CD14-positive monocyte (primary cell): ENCODE measurements around the gene CXorf66. TPM values are rescaled to one million over a fixed set of nuclear protein-coding genes. Genes with fewer than 3 reads are reported as not detected.
A peak's percentile ranks its signal among the peaks of the same experiment; 100 is the strongest.

Experiments
- DNase-seq, 3 donors: peaks; one replicate each; pipeline ENCODE4 v3.0.0-alpha.2; 2011 to 2022
- H2AFZ ChIP-seq: 2 replicates; pipeline ENCODE4 v1.6.0; 2012; ENCODE audit warnings: mild to moderate bottlenecking, low read depth, low read length, inconsistent platforms; ENCODE audit not compliant: insufficient read depth, poor library complexity, severe bottlenecking
- H3K27ac ChIP-seq, 2 donors: 1 replicate in 1 of 2; 2 replicates in 1 of 2; pipeline ENCODE4 v1.5.1; 2012 to 2013; ENCODE audit warnings: low read length in 2 of 2, control low read depth in 1 of 2, inconsistent platforms in 1 of 2, low read depth in 1 of 2, mild to moderate bottlenecking in 1 of 2
- H3K27me3 ChIP-seq, 2 donors: one replicate each; pipeline versions ENCODE4 v1.6.0 to v1.6.1; 2011 to 2013; ENCODE audit warnings: low read length in 2 of 2; ENCODE audit not compliant: control insufficient read depth in 2 of 2, insufficient read depth in 2 of 2
- H3K36me3 ChIP-seq, 2 donors: replicated peaks in 1 of 2; 1 replicate in 1 of 2; 2 replicates in 1 of 2; pipeline versions ENCODE4 v1.5.1 to v1.6.1; 2012 to 2013; ENCODE audit warnings: low read length in 2 of 2, control low read depth in 1 of 2, inconsistent platforms in 1 of 2, mild to moderate bottlenecking in 1 of 2; ENCODE audit not compliant: insufficient read depth in 2 of 2, control insufficient read depth in 1 of 2
- H3K4me1 ChIP-seq, 2 donors: 1 replicate in 1 of 2; 2 replicates in 1 of 2; pipeline versions ENCODE4 v1.5.1 to v1.6.1; 2012 to 2013; ENCODE audit warnings: low read length in 2 of 2, control low read depth in 1 of 2, inconsistent platforms in 1 of 2, mild to moderate bottlenecking in 1 of 2, moderate library complexity in 1 of 2; ENCODE audit not compliant: insufficient read depth in 2 of 2, control insufficient read depth in 1 of 2
- H3K4me2 ChIP-seq: replicated peaks from 2 replicates; pipeline ENCODE3; 2012; ENCODE audit warnings: low read length, moderate library complexity, mild to moderate bottlenecking; ENCODE audit not compliant: poor library complexity, severe bottlenecking; ENCODE audit errors: extremely low read depth
- H3K4me3 ChIP-seq, 3 experiments: fragments of 200-600 bp in 1 of 3; sonication (generic) in 1 of 3; replicated peaks in 1 of 3; 1 replicate in 2 of 3; 2 replicates in 1 of 3; pipeline ENCODE4 v1.5.1; 2011 to 2013; ENCODE audit warnings: low read length in 3 of 3, mild to moderate bottlenecking in 3 of 3, control low read depth in 2 of 3, low read depth in 2 of 3, inconsistent platforms in 1 of 3, moderate library complexity in 1 of 3
- H3K79me2 ChIP-seq: 2 replicates; pipeline ENCODE4 v1.6.0; 2012; ENCODE audit warnings: mild to moderate bottlenecking, control low read depth, inconsistent platforms, low read length, moderate library complexity; ENCODE audit not compliant: insufficient read depth
- H3K9ac ChIP-seq: 2 replicates; pipeline ENCODE4 v1.6.0; 2017; ENCODE audit warnings: low read length, mild to moderate bottlenecking; ENCODE audit not compliant: insufficient read depth, poor library complexity, severe bottlenecking
- H3K9me3 ChIP-seq, 2 donors: replicated peaks in 1 of 2; 1 replicate in 1 of 2; 2 replicates in 1 of 2; pipeline versions ENCODE4 v1.5.1 to v1.6.1; 2012 to 2013; ENCODE audit warnings: low read length in 2 of 2, control low read depth in 1 of 2; ENCODE audit not compliant: control insufficient read depth in 1 of 2, insufficient read depth in 1 of 2
- H4K20me1 ChIP-seq: 2 replicates; pipeline ENCODE4 v1.6.0; 2012; ENCODE audit warnings: mild to moderate bottlenecking, low read length, control low read depth, moderate library complexity; ENCODE audit not compliant: insufficient read depth
- H3K27ac Mint-ChIP-seq, 7 donors: one replicate each; pipeline ENCODE4 v1.8.0; 2020; ENCODE audit warnings: mild to moderate bottlenecking in 7 of 7, mixed read lengths in 7 of 7, moderate library complexity in 6 of 7, inconsistent platforms in 2 of 7
- H3K27me3 Mint-ChIP-seq, 3 donors: one replicate each; pipeline ENCODE4 v1.8.0; 2021 to 2022; ENCODE audit warnings: low read depth in 3 of 3, mild to moderate bottlenecking in 3 of 3, mixed read lengths in 3 of 3, moderate library complexity in 3 of 3, inconsistent platforms in 1 of 3
- H3K36me3 Mint-ChIP-seq, 2 donors: one replicate each; pipeline ENCODE4 v1.8.0; 2020; ENCODE audit warnings: mixed read lengths in 2 of 2, inconsistent platforms in 1 of 2, mild to moderate bottlenecking in 1 of 2
- H3K4me1 Mint-ChIP-seq: one replicate; pipeline ENCODE4 v1.8.0; 2020; ENCODE audit warnings: mild to moderate bottlenecking, mixed read lengths
- H3K4me3 Mint-ChIP-seq, 2 donors: one replicate each; pipeline ENCODE4 v1.8.0; 2020; ENCODE audit warnings: mild to moderate bottlenecking in 2 of 2, mixed read lengths in 2 of 2, moderate library complexity in 1 of 2
- H3K9me3 Mint-ChIP-seq, 7 donors: one replicate each; pipeline ENCODE4 v1.8.0; 2020 to 2022; ENCODE audit warnings: mixed read lengths in 7 of 7, mild to moderate bottlenecking in 6 of 7, moderate library complexity in 6 of 7, inconsistent platforms in 2 of 7
- WGBS: methylation state at CpG from one replicate; pipeline ENCODE4 v1.1.5; 2013; ENCODE audit warnings: missing lambda C conversion rate; ENCODE audit not compliant: insufficient coverage; 5-methylcytosine and 5-hydroxymethylcytosine counted together
- intact Hi-C, 2 donors: fragments of 100-400 bp; cut with micrococcal nuclease; formaldehyde crosslinking; loops; one replicate each; pipeline versions ENCODE4 v1.15.0 to v1.15.1; 2023
- polyA plus RNA-seq, 3 donors: library from polyadenylated mRNA; depleted of rRNA in 1 of 3; unstranded in 2 of 3; stranded (reverse) in 1 of 3; fragments of 300-500 nt in 2 of 3; fragments of >200 nt in 1 of 3; fragmentation: Illumina TruSeq in 2 of 3; gene quantifications; 1 replicate in 2 of 3; 2 replicates in 1 of 3; pipeline ENCODE4 v1.2.3, GENCODE V29; 2012 to 2021
- TF ChIP-seq, protein P1 (sequence below): fragments of 200-600 bp; IDR thresholded peaks from one replicate; pipeline ENCODE4 v1.8.0; 2022; ENCODE audit warnings: antibody characterized with exemption, mild to moderate bottlenecking

CXorf66 gene
- polyA plus RNA-seq, 3 donors: not detected

DNA sequence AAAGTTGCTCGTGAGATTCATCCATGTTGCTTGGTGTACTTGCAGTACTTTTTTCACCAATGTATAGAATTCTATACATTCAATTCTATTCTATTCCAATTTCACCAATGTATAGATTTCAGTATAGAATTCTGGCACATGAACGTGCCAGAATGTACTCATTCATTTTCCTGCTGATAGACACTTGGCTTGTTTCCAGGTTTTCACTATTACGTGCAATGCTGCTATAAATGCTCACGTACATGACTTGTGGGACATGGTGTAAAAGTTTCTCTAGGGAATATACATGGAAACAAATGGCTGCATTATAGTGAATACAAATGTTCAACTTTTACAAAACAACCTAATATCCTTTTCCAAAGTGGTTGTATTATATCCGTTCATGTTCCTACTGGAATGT lies 6.8 kb upstream of the CXorf66 start:
- TF ChIP-seq, protein P1, sequence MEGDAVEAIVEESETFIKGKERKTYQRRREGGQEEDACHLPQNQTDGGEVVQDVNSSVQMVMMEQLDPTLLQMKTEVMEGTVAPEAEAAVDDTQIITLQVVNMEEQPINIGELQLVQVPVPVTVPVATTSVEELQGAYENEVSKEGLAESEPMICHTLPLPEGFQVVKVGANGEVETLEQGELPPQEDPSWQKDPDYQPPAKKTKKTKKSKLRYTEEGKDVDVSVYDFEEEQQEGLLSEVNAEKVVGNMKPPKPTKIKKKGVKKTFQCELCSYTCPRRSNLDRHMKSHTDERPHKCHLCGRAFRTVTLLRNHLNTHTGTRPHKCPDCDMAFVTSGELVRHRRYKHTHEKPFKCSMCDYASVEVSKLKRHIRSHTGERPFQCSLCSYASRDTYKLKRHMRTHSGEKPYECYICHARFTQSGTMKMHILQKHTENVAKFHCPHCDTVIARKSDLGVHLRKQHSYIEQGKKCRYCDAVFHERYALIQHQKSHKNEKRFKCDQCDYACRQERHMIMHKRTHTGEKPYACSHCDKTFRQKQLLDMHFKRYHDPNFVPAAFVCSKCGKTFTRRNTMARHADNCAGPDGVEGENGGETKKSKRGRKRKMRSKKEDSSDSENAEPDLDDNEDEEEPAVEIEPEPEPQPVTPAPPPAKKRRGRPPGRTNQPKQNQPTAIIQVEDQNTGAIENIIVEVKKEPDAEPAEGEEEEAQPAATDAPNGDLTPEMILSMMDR: no peak
- no peaks in the 10 kb centered on the region for H3K36me3 ChIP-seq
- WGBS: no CpG with 5 or more reads among the region's 5 CpGs
- H3K9me3 Mint-ChIP-seq: peaks cover 0 to 7% (median 0%) of the 10 kb centered on the region in 7 donors
- no peaks in the 10 kb centered on the region for H3K36me3 Mint-ChIP-seq
- H3K27ac Mint-ChIP-seq: no peak overlapping the region
- H3K27me3 Mint-ChIP-seq: peaks cover 11 to 24% (median 24%) of the 10 kb centered on the region in 3 donors
- intact Hi-C loops: no loop called here
- no peak overlapping the region for H3K4me3 Mint-ChIP-seq
- no peak overlapping the region for H3K9ac ChIP-seq
- DNase-seq: no peak
- H3K9me3 ChIP-seq: no peaks in the 10 kb centered on the region
- no peaks in the 10 kb centered on the region for H3K4me1 ChIP-seq
- no peaks in the 10 kb centered on the region for H3K4me1 Mint-ChIP-seq
- no peak overlapping the region for H3K4me2 ChIP-seq
- no peak overlapping the region for H3K27ac ChIP-seq
- H3K27me3 ChIP-seq: peaks cover 7 to 8% of the 10 kb centered on the region in 2 donors
- no peak overlapping the region for H3K4me3 ChIP-seq
- H2AFZ ChIP-seq: no peak overlapping the region
- no peaks in the 10 kb centered on the region for H3K79me2 ChIP-seq
- H4K20me1 ChIP-seq: no peaks in the 10 kb centered on the region

DNA sequence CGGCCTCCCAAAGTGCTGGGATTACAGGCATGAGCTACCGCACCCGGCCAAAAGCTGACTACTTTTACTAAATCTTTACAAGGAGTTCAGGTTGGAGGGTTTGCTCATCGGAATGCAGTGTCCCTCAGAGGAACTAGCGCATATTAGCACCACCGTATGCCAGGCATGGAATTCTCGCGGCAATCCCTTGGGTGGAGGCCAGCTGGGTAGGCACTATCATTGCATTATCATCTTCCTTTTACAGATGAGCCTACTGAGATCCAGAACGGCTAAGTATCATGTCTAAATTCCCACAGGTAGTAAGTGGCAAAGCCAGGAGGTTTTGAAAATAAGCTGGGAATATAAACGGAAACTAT lies 6.1 kb upstream of the CXorf66 start:
- Mint-ChIP-seq H3K9me3 (peaks cover 0 to 7% (median 0%) of the 10 kb centered on the region in 7 donors), H3K36me3 (no peaks in the 10 kb centered on the region), H3K27ac (peak overlapping the region in 1 of 7 donors; percentile 36), H3K4me3 (peak overlapping the region in 1 of 2 donors; percentile 15), H3K27me3 (peaks cover 11 to 24% (median 24%) of the 10 kb centered on the region in 3 donors), H3K4me1 (no peaks in the 10 kb centered on the region)
- Histone ChIP-seq H3K4me2 (no peak overlapping the region), H3K4me1 (no peaks in the 10 kb centered on the region), H3K27ac (no peak overlapping the region), H2AFZ (no peak overlapping the region), H3K36me3 (no peaks in the 10 kb centered on the region), H3K79me2 (no peaks in the 10 kb centered on the region), H3K9ac (no peak overlapping the region), H4K20me1 (no peaks in the 10 kb centered on the region), H3K27me3 (peaks cover 7 to 8% of the 10 kb centered on the region in 2 donors), H3K9me3 (no peaks in the 10 kb centered on the region), H3K4me3 (no peak overlapping the region)
- DNase-seq: no peak
- 37% methylated on average over 5 of the region's 10 CpGs for WGBS
- intact Hi-C loops: no loop called here
- TF ChIP-seq, protein P1: no peak
